GM12874 (cell line): ENCODE results near the gene GSG1.

Source experiments
- CTCF ChIP-seq: IDR thresholded peaks from 2 replicates; pipeline ENCODE4 v1.5.1; 2011; ENCODE audit warnings: low read depth, mild to moderate bottlenecking, control low read depth, low read length, moderate library complexity; ENCODE audit not compliant: insufficient read depth

Gene GSG1

GRCh38 chr12:13119826-13120225, 16.4 kb upstream of the GSG1 start:
- no peak for TF ChIP-seq CTCF

- no peak for TF ChIP-seq CTCF
Measured at GRCh38 chr12:13117029-13117428, 13.6 kb upstream of the GSG1 start.

GRCh38 chr12:13116259-13116658, 12.8 kb upstream of the GSG1 start:
- TF ChIP-seq CTCF: no peak

- no peak for TF ChIP-seq CTCF
Measured at GRCh38 chr12:13114251-13115052, 11.0 kb upstream of the GSG1 start.

- TF ChIP-seq CTCF: no peak
Measured at GRCh38 chr12:13112968-13113367, 9.5 kb upstream of the GSG1 start.

- no peak for TF ChIP-seq CTCF
Measured at GRCh38 chr12:13106666-13107065, 3.2 kb upstream of the GSG1 start.

- TF ChIP-seq CTCF: no peak
Measured at GRCh38 chr12:13105781-13106180, 2.3 kb upstream of the GSG1 start.
